A549 (cell line): ENCODE measurements around the gene MED13L. TPM values are rescaled to one million over a fixed set of nuclear protein-coding genes. Genes with fewer than 3 reads are reported as not detected.

Experiments
- ATAC-seq, 2 experiments: fragments of 200-7000 bp in 1 of 2; fragments of >200 bp in 1 of 2; cut with Nextera tagmentation in 1 of 2; cut with Tn5 transposase in 1 of 2; 3 replicates each; pipeline versions ENCODE4 v1.8.0 to v1.9.1; 2018 to 2020; ENCODE audit warnings: mild to moderate bottlenecking in 1 of 2, moderate library complexity in 1 of 2
- CTCF ChIA-PET: fragments of 300-600 bp; sonication (Branson Sonifier 250); formaldehyde crosslinking; extraction: SDS; loops from one replicate; lab custom pipeline; 2021; ENCODE audit warnings: antibody characterized with exemption, inconsistent platforms; lab: Yijun Ruan, JAX
- POLR2A ChIA-PET: fragments of 350-600 bp; formaldehyde crosslinking; extraction: SDS; loops from one replicate; lab custom pipeline; 2021; ENCODE audit warnings: antibody characterized with exemption, inconsistent platforms; lab: Yijun Ruan, JAX
- DNase-seq, 2 experiments: peaks; one replicate each; pipeline versions ENCODE4 v3.0.0 to v3.0.0-alpha.2; 2011 to 2016; ENCODE audit warnings: low read depth in 1 of 2, low spot score in 1 of 2
- FAIRE-seq: peaks from 2 replicates; lab custom pipeline; 2011; peaks lifted over from hg19 to GRCh38; lab: Jason Lieb, UNC
- H3K27ac ChIP-seq, 2 experiments: fragments of >200 bp; sonication (Bioruptor Twin); formaldehyde crosslinking; 3 replicates each; pipeline ENCODE4 v1.5.1; 2016 to 2017
- H3K4me1 ChIP-seq: fragments of >200 bp; sonication (Bioruptor Twin); formaldehyde crosslinking; 3 replicates; pipeline ENCODE4 v1.6.1; 2016
- H3K4me2 ChIP-seq: fragments of >200 bp; sonication (Bioruptor Twin); formaldehyde crosslinking; 3 replicates; pipeline ENCODE4 v1.6.1; 2016
- H3K4me3 ChIP-seq: fragments of >200 bp; sonication (Bioruptor Twin); formaldehyde crosslinking; 3 replicates; pipeline ENCODE4 v1.5.1; 2016
- H3K9me3 ChIP-seq: fragments of >200 bp; sonication (Bioruptor Twin); formaldehyde crosslinking; 3 replicates; pipeline ENCODE4 v1.6.1; 2016
- CBX8 ChIP-seq: fragments of 200-600 bp; sonication (generic); IDR thresholded peaks from 2 replicates; pipeline ENCODE4 v1.6.1; 2016
- CEBPB ChIP-seq, 2 experiments: fragments of >200 bp in 1 of 2; sonication (Bioruptor Twin) in 1 of 2; formaldehyde crosslinking in 1 of 2; IDR thresholded peaks; 2 replicates each; pipeline ENCODE4 v1.6.1; 2012 to 2016
- CHD2 ChIP-seq: fragments of 150-350 bp; IDR thresholded peaks from 2 replicates; pipeline ENCODE4 v1.6.1; 2014; ENCODE audit warnings: low read length; ENCODE audit not compliant: partially characterized antibody
- CHD4 ChIP-seq: fragments of 200-600 bp; sonication (generic); IDR thresholded peaks from 2 replicates; pipeline ENCODE4 v1.6.1; 2016; ENCODE audit warnings: antibody characterized with exemption, mild to moderate bottlenecking, borderline replicate concordance
- CTCF ChIP-seq: fragments of >200 bp; sonication (Bioruptor Twin); formaldehyde crosslinking; IDR thresholded peaks from 3 replicates; pipeline ENCODE4 v1.5.1; 2016
- EP300 ChIP-seq, 2 experiments: fragments of >200 bp; sonication (Bioruptor Twin); formaldehyde crosslinking; IDR thresholded peaks; 2 replicates in 1 of 2; 3 replicates in 1 of 2; pipeline ENCODE4 v1.6.1; 2016 to 2017
- ESRRA ChIP-seq: fragments of 150-350 bp; IDR thresholded peaks from 2 replicates; pipeline ENCODE4 v1.6.1; 2014; ENCODE audit warnings: mild to moderate bottlenecking, low read length, borderline replicate concordance
- FOSB ChIP-seq: fragments of 250-450 bp; sonication (Bioruptor Pico); IDR thresholded peaks from 2 replicates; pipeline ENCODE4 v1.5.0; 2020; ENCODE audit warnings: mild to moderate bottlenecking, moderate library complexity
- FOSL2 ChIP-seq, 2 experiments: fragments of 450-650 bp in 1 of 2; fragments of >200 bp in 1 of 2; sonication (Bioruptor Twin) in 1 of 2; formaldehyde crosslinking; IDR thresholded peaks; 2 replicates each; pipeline versions ENCODE4 v1.5.0 to v1.6.1; 2016 to 2020; ENCODE audit warnings: mild to moderate bottlenecking in 1 of 2, moderate library complexity in 1 of 2
- FOXS1 ChIP-seq: fragments of 250-450 bp; sonication (Bioruptor Pico); IDR thresholded peaks from 2 replicates; pipeline ENCODE4 v1.5.0; 2020; ENCODE audit warnings: mild to moderate bottlenecking, moderate library complexity
- GATA3 ChIP-seq: IDR thresholded peaks from 2 replicates; pipeline ENCODE4 v1.6.1; 2012; ENCODE audit warnings: borderline replicate concordance
- HDAC2 ChIP-seq: fragments of 200-600 bp; sonication (generic); IDR thresholded peaks from 2 replicates; pipeline ENCODE4 v1.6.1; 2016
- HEYL ChIP-seq: fragments of 250-450 bp; sonication (Bioruptor Pico); IDR thresholded peaks from 2 replicates; pipeline ENCODE4 v1.8.0; 2021; ENCODE audit warnings: mild to moderate bottlenecking, moderate library complexity
- MAFK ChIP-seq: fragments of 450-650 bp; IDR thresholded peaks from 2 replicates; pipeline ENCODE4 v1.6.1; 2014; ENCODE audit not compliant: partially characterized antibody
- MAX ChIP-seq: IDR thresholded peaks from 2 replicates; pipeline ENCODE4 v1.6.1; 2012
- NFE2L2 ChIP-seq: fragments of 150-350 bp; conservative IDR thresholded peaks from 2 replicates; pipeline ENCODE4 v1.6.1; 2014; ENCODE audit warnings: low read length
- PHF8 ChIP-seq: fragments of 200-600 bp; sonication (generic); IDR thresholded peaks from 2 replicates; pipeline ENCODE4 v1.6.1; 2016; ENCODE audit warnings: low read depth, mild to moderate bottlenecking, antibody characterized with exemption, moderate library complexity, borderline replicate concordance
- POLR2A ChIP-seq: IDR thresholded peaks from 2 replicates; pipeline ENCODE4 v1.6.1; 2012; ENCODE audit warnings: mild to moderate bottlenecking, low read length
- RCOR1 ChIP-seq: fragments of 150-350 bp; IDR thresholded peaks from 2 replicates; pipeline ENCODE4 v1.6.1; 2014; ENCODE audit warnings: antibody characterized with exemption, low read length, low read depth
- RFX5 ChIP-seq: fragments of 450-650 bp; IDR thresholded peaks from 2 replicates; pipeline ENCODE4 v1.7.1; 2014; ENCODE audit warnings: antibody characterized with exemption, mild to moderate bottlenecking, moderate library complexity
- RNF2 ChIP-seq: fragments of 200-600 bp; sonication (generic); IDR thresholded peaks from 2 replicates; pipeline ENCODE4 v1.6.1; 2016; ENCODE audit warnings: low read depth, mild to moderate bottlenecking, antibody characterized with exemption, moderate library complexity, borderline replicate concordance
- SMC3 ChIP-seq: fragments of >200 bp; sonication (Bioruptor Twin); formaldehyde crosslinking; IDR thresholded peaks from 3 replicates; pipeline ENCODE4 v1.6.1; 2018; ENCODE audit warnings: inconsistent platforms
- TP53 ChIP-seq: fragments of 250-450 bp; sonication (Bioruptor Pico); IDR thresholded peaks from 2 replicates; pipeline ENCODE4 v1.5.0; 2021; ENCODE audit warnings: mild to moderate bottlenecking, moderate library complexity
- ZFP36 ChIP-seq: fragments of 450-650 bp; IDR thresholded peaks from 2 replicates; pipeline ENCODE4 v1.6.1; 2014; ENCODE audit warnings: borderline replicate concordance; ENCODE audit not compliant: partially characterized antibody
- ZSCAN20 ChIP-seq: fragments of 250-450 bp; sonication (Bioruptor Pico); IDR thresholded peaks from 2 replicates; pipeline ENCODE4 v1.8.0; 2022; ENCODE audit warnings: mild to moderate bottlenecking, moderate library complexity
- WGBS: methylation state at CpG from one replicate; pipeline ENCODE4 v1.1.6; 2017; ENCODE audit errors: missing lambda C conversion rate; 5-methylcytosine and 5-hydroxymethylcytosine counted together
- polyA plus RNA-seq, 4 experiments: library from polyadenylated mRNA; depleted of rRNA in 3 of 4; stranded (reverse); fragments of >200 nt; fragmentation: RNase III in 1 of 4; extraction: RNeasy Plus Mini Kit Qiagen cat#74134 plus additional on column Dnase treatment in 1 of 4; gene quantifications; 2 replicates in 3 of 4; 3 replicates in 1 of 4; pipeline ENCODE4 v1.2.3, GENCODE V29; 2011 to 2017
- TF ChIP-seq, protein P1 (sequence below): fragments of 150-350 bp; IDR thresholded peaks from 2 replicates; pipeline ENCODE4 v1.6.1; 2014; ENCODE audit warnings: low read depth, mild to moderate bottlenecking, low read length
- TF ChIP-seq, protein P2 (sequence below): IDR thresholded peaks from 2 replicates; pipeline ENCODE4 v1.6.1; 2012

The MED13L gene
- polyA plus RNA-seq, 2 of the 4 experiments (the other 2 are of a cell fraction), result 23.2 to 134 TPM

GRCh38 chr12:116314477-116314876 is 37.0 kb upstream of the MED13L start (continued):
- TF ChIP-seq SMC3, result no peak
- no peak for TF ChIP-seq PHF8
- TF ChIP-seq ZFP36, result no peak
- no peak for TF ChIP-seq POLR2A

GRCh38 chr12:116313194-116313927 is 35.9 kb upstream of the MED13L start:
- ChIA-PET CTCF (interaction anchor here (0.7 to 0.9 kb wide), 2 partner anchors 9 to 99 kb away, joined by 3 to 6 read pairs; no protein-coding TSS in a partner anchor), POLR2A (no interaction called here)
- FAIRE-seq (no peak), ATAC-seq (no peak), DNase-seq (no peak)
- no peaks in the 10 kb centered on the region for H3K4me1 ChIP-seq
- H3K27ac ChIP-seq, result no peak overlapping the region
- H3K4me3 ChIP-seq, result no peak overlapping the region
- TF ChIP-seq CHD2 (no peak), RCOR1 (no peak), TP53 (CRISPR knock-in tag) (no peak), CBX8 (no peak), MAFK (no peak), MAX (no peak), RFX5 (no peak)
- TF ChIP-seq, protein P1, sequence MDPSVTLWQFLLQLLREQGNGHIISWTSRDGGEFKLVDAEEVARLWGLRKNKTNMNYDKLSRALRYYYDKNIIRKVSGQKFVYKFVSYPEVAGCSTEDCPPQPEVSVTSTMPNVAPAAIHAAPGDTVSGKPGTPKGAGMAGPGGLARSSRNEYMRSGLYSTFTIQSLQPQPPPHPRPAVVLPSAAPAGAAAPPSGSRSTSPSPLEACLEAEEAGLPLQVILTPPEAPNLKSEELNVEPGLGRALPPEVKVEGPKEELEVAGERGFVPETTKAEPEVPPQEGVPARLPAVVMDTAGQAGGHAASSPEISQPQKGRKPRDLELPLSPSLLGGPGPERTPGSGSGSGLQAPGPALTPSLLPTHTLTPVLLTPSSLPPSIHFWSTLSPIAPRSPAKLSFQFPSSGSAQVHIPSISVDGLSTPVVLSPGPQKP, result no peak
- 88% methylated on average over 19 of the region's 19 CpGs for WGBS
- peaks cover 13% of the 10 kb centered on the region; the same call in 2 of the 3 replicates for H3K9me3 ChIP-seq
- H3K4me2 ChIP-seq, result no peak overlapping the region

GRCh38 chr12:116310082-116310481 is 32.6 kb upstream of the MED13L start:
- TF ChIP-seq PHF8 (no peak), GATA3 (no peak), FOSB (CRISPR knock-in tag) (no peak), FOSL2 (IDR thresholded peaks at IDR 0.05) (no peak), FOSL2 (CRISPR knock-in tag; IDR thresholded peaks at IDR 0.05) (no peak), FOXS1 (CRISPR knock-in tag) (no peak), HDAC2 (no peak), ZSCAN20 (CRISPR knock-in tag) (no peak), NFE2L2 (no peak), HEYL (CRISPR knock-in tag) (no peak), EP300 (IDR thresholded peaks at IDR 0.05) (no peak), CTCF (no peak), CHD4 (no peak), RNF2 (no peak), ESRRA (no peak), CEBPB (IDR thresholded peaks at IDR 0.05) (no peak), ZFP36 (no peak)
- TF ChIP-seq, protein P2, sequence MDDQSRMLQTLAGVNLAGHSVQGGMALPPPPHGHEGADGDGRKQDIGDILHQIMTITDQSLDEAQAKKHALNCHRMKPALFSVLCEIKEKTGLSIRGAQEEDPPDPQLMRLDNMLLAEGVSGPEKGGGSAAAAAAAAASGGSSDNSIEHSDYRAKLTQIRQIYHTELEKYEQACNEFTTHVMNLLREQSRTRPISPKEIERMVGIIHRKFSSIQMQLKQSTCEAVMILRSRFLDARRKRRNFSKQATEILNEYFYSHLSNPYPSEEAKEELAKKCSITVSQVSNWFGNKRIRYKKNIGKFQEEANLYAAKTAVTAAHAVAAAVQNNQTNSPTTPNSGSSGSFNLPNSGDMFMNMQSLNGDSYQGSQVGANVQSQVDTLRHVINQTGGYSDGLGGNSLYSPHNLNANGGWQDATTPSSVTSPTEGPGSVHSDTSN, result no peak
- TF ChIP-seq, all 56 proteins: peak for 0
- DNase-seq, result no peak
- ChIA-PET POLR2A (no interaction called here), CTCF (interaction anchor here (1.5 kb wide), 1 partner anchor 399 kb away, joined by 3 read pairs; no protein-coding TSS in a partner anchor)
- ATAC-seq, result no peak
- no peak for FAIRE-seq
- Histone ChIP-seq H3K4me1 (no peaks in the 10 kb centered on the region), H3K27ac (no peak overlapping the region), H3K4me2 (no peak overlapping the region), H3K4me3 (no peak overlapping the region), H3K9me3 (peaks cover 13% of the 10 kb centered on the region; the same call in 2 of the 3 replicates)
- 80% methylated on average over 3 of the region's 3 CpGs for WGBS
